ENCODE data around the gene ACTN4. TPM values are rescaled to one million over a fixed set of nuclear protein-coding genes. Genes with fewer than 3 reads are reported as not detected.

ACTN4 gene
- total RNA-seq, 2 donors from 2014 or later: 661 to 878 TPM

GRCh38 chr19:38727306-38727867 lies 79.9 kb downstream of the ACTN4 start:
- no peak for DNase-seq (ENCODE audit: low spot score)
- intact Hi-C loops (cut with DNase I): no loop called here

- no peak for DNase-seq (ENCODE audit: low spot score)
- intact Hi-C loops (cut with DNase I): no loop called here
Measured at GRCh38 chr19:38727868-38728660, 80.6 kb downstream of the ACTN4 start.

DNA sequence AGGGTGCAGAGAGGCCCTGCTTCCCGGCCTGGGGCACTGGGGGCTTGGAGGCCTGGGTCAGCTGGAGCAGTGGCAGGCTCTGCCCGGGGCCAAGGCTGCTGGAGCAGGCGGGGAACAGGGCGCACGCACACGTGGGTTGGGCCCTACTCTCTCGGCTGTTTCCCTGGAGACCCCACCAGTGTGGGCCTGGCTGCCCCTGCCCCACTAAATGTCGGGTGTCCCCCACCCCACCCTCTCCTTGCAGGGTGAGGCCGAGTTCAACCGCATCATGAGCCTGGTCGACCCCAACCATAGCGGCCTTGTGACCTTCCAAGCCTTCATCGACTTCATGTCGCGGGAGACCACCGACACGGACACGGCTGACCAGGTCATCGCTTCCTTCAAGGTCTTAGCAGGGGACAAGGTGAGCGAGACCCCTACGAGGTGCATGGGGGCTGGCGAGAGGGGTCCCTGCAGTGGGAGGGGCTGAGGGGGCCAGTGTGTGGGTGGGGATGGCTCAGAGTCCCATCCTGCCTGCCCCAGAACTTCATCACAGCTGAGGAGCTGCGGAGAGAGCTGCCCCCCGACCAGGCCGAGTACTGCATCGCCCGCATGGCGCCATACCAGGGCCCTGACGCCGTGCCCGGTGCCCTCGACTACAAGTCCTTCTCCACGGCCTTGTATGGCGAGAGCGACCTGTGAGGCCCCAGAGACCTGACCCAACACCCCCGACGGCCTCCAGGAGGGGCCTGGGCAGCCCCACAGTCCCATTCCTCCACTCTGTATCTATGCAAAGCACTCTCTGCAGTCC lies 81.5 kb downstream of the ACTN4 start:
- intact Hi-C loops (cut with DNase I): no loop called here
- DNase-seq (ENCODE audit: low spot score): no peak

DNA sequence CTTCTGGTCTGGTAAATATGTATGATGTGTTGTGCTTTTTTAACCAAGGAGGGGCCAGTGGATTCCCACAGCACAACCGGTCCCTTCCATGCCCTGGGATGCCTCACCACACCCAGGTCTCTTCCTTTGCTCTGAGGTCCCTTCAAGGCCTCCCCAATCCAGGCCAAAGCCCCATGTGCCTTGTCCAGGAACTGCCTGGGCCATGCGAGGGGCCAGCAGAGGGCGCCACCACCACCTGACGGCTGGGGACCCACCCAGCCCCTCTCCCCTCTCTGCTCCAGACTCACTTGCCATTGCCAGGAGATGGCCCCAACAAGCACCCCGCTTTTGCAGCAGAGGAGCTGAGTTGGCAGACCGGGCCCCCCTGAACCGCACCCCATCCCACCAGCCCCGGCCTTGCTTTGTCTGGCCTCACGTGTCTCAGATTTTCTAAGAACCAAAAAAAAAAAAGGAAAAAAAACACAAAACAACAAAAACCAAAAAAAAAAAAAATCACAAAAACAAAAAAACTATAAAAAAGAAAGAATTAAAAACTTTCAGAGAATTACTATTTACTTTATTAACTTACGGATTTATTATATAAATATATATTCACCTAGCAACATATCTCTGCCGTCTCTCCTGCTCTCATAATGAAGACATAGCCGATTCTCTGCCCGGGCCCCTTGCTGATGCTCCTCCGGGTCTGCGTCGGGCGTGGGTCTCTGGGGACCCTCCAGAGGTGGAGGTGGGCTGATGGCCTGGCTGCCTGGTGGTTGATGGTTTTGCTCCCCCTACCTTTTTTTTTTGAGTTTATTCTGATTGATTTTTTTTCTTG lies 82.4 kb downstream of the ACTN4 start:
- no peak for DNase-seq (ENCODE audit: low spot score)
- intact Hi-C loops (cut with DNase I): loop anchor here in 1 of 2 donors (10.0 kb wide), 1 partner anchor 105 kb away; the partner anchor contains the start of gene ECH1

DNA sequence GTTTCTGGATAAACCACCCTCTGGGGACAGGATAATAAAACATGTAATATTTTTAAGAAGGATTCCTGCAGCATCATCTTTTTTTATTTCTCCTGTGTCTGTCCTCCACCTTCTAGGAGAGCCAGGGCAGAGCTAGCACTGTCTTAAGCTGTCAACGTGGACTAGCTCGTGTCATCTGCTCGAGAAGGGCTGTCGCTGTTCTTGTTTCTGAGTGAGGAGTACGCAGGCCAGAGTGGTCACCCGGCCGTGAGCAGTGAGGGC lies 83.0 kb downstream of the ACTN4 start:
- intact Hi-C loops (cut with DNase I): loop anchor here in 1 of 2 donors (10.0 kb wide), 1 partner anchor 104 kb away; the partner anchor contains the start of gene ECH1
- DNase-seq (ENCODE audit: low spot score): no peak

GRCh38 chr19:38730731-38731589 lies 83.5 kb downstream of the ACTN4 start:
- DNase-seq (ENCODE audit: low spot score): peak; percentile 73

GRCh38 chr19:38731654-38732301 lies 84.3 kb downstream of the ACTN4 start:
- peak; percentile 68 for DNase-seq (ENCODE audit: low spot score)
- intact Hi-C loops (cut with DNase I): loop anchor here in 1 of 2 donors (10.0 kb wide), 1 partner anchor 103 kb away; the partner anchor contains the start of gene ECH1

More at GRCh38 chr19:38730731-38731589, 83.5 kb downstream of the ACTN4 start:
- intact Hi-C loops (cut with DNase I): loop anchor here in 1 of 2 donors (10.0 kb wide), 1 partner anchor 104 kb away; the partner anchor contains the start of gene ECH1

DNA sequence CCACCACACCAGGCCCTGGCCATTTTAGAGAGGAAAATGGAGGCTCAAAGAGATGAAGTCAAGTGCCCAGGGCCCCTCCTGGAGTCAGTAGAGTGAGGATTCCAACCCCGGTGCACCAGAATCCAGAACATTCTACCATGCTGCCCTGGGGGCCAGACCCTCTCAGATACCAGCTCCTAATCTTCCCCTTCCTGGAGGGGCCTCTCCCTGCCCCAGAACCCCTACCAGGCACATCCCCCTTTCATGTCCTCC lies 85.7 kb downstream of the ACTN4 start:
- intact Hi-C loops (cut with DNase I): loop anchor here in 1 of 2 donors (10.0 kb wide), 1 partner anchor 102 kb away; the partner anchor contains the start of gene ECH1
- DNase-seq (ENCODE audit: low spot score): no peak

GRCh38 chr19:38733493-38734175 lies 86.2 kb downstream of the ACTN4 start:
- intact Hi-C loops (cut with DNase I): loop anchor here in 1 of 2 donors (10.0 kb wide), 1 partner anchor 101 kb away; the partner anchor contains the start of gene ECH1
- peak; percentile 78 for DNase-seq (ENCODE audit: low spot score)

GRCh38 chr19:38734176-38734425 lies 86.7 kb downstream of the ACTN4 start:
- DNase-seq (ENCODE audit: low spot score): no peak
- intact Hi-C loops (cut with DNase I): loop anchor here in 1 of 2 donors (10.0 kb wide), 1 partner anchor 101 kb away; the partner anchor contains the start of gene ECH1

DNA sequence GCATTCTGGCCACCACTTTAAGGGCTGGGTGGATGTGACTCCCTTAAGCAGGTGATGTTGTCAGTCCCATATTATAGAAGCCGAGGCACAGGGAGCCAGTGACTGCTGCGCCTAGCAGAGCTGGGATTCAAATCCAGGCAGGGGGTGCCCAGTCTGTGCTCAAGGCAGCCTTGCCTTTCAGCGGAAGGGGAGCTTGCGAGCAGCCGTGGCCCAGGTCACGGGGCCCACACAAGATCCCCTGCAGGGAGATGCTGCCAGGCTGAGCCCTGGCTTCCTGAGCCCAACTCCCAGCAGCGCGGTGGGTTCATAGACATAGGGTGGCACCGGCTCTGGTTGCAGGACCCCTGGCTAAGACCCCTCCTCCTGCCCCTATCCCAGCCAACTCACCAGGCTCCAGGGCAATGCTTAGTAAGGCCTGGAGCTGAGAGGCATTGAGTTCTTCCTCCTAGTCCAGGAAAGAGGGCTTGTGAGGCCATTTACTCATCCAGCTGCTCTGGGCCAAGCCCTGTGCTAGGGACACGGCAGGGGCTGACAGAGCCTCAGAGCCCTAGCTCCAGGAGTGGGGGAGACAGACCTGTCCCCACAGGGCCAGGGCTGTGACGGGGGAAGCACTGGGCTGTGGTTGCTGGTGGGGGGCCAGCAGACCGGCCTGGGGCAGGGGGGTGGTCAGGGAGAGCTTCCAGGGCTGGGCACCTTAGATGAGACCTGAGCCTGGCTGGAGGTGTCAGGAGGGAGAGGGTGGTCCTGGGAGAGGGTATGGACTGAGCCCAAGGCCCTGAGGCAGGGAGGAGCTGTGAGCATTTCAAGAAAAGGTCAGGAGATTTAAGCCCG lies 87.2 kb downstream of the ACTN4 start:
- intact Hi-C loops (cut with DNase I): loop anchor here in 1 of 2 donors (10.0 kb wide), 1 partner anchor 100 kb away; the partner anchor contains the start of gene ECH1
- DNase-seq (ENCODE audit: low spot score): peak; percentile 81

DNA sequence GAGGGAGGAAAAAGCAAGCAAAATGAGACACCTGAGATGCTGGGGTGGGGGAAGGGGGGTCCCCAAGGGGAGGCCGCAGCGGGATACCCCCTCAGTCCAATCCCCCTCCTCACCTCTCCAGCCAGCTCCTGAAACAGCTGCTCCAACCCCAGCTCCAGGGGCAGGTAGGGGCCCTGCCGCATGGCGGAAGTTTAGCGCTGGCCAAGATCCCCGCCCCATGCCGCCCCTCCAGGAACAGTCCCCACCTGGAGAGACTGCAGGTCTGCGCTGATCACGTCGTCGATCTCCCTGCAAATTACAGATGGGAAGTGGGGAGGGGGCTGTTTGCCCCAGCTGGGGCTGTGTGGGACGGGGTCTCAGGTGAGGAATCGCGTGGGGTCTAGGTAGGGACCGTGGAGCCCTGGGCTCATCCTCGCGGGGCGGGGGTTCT lies 87.8 kb downstream of the ACTN4 start:
- intact Hi-C loops (cut with DNase I): loop anchor here in 1 of 2 donors (10.0 kb wide), 1 partner anchor 100 kb away; the partner anchor contains the start of gene ECH1
- DNase-seq (ENCODE audit: low spot score): peak; percentile 82

GRCh38 chr19:38736036-38736412 lies 88.6 kb downstream of the ACTN4 start:
- intact Hi-C loops (cut with DNase I): loop anchor here in 1 of 2 donors (10.0 kb wide), 1 partner anchor 99 kb away; the partner anchor contains the start of gene ECH1
- peak; percentile 87 for DNase-seq (ENCODE audit: low spot score)

GRCh38 chr19:38736413-38737280 lies 89.2 kb downstream of the ACTN4 start:
- DNase-seq (ENCODE audit: low spot score): peak; percentile 86
- intact Hi-C loops (cut with DNase I): loop anchor here in 1 of 2 donors (10.0 kb wide), 1 partner anchor 98 kb away; the partner anchor contains the start of gene ECH1

DNA sequence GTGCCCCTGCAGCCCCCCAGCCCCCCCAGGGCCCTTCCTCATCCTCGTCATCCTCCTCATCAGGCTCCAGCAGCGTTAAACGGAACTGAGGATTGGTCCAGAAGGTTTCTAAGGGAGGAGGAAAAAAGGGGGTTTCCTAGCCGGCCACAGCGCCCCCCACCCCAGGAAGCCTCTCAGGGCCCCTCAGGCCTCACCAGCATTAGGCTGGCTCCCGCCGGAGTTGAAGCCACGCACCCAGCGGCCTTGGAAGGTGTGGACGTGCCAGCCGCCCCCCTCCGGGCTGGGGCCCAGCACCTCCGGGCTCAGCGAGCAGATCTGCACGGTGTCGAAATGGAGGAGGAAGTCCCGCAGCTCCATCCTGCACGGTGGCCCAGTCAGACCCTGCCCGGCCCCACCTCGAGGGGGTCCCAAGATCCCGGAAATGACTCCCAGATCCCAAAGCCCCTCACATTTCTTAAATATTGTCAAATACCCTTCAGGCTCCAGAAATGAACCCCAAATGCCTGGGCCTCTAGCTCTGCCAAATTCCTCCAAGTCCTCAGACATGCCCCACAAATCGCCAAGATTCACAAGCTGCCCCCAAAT lies 89.9 kb downstream of the ACTN4 start:
- peak; percentile 80 for DNase-seq (ENCODE audit: low spot score)
- intact Hi-C loops (cut with DNase I): loop anchor here in 1 of 2 donors (10.0 kb wide), 1 partner anchor 97 kb away; the partner anchor contains the start of gene ECH1
